ENCODE measurements around the gene AOAH. TPM values are rescaled to one million over a fixed set of nuclear protein-coding genes. Genes with fewer than 3 reads are reported as not detected.

The AOAH gene
- total and polyA plus RNA-seq, 2 donors from 2014 or later: 2.7 to 24.7 TPM

DNA sequence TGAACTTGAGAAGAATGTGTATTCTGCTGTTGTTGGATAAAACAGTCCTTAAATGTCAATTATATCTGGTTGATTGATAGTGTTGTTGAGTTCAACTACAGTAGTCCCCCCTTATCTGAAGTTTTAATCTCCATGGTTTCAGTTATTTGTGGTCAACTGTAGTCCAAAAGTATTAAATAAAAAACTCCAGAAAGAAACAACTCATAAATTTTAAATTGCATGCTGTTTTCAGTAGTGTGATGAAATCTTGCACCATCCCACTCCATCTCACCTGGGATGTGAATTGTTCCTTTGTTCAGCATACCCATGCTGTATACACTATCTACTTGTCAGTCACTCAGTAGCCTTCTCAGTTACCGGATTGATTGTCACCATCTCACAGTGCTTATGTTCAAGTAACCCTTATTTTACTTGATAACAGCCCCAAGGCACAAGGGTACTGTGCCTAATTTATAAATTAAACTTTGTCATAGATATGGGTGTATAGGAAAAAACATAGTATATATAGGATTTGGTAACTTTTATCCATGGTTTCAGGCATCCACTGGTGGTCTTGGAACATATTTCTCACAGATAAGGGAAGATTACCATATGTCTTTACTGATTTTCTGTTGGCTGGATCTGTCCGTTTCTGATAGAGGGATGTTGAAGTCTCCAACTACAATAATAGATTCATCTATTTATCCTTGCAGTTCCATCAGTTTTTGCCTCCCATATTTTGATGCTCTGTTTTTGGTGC lies 57.1 kb downstream of the AOAH start:
- Histone ChIP-seq H3K27ac (ENCODE audit: low read depth in 2 of 2, low read length in 2 of 2) (no peak overlapping the region), H3K9ac (ENCODE audit: low read length in 3 of 3) (no peak overlapping the region), H3K4me1 (ENCODE audit: control insufficient read depth in 2 of 3, insufficient read depth in 2 of 3, low read depth in 1 of 3, low read length in 3 of 3) (no peaks in the 10 kb centered on the region), H3K36me3 (ENCODE audit: control insufficient read depth in 2 of 3, insufficient read depth in 3 of 3, low read length in 3 of 3) (no peaks in the 10 kb centered on the region), H3K9me3 (ENCODE audit: control insufficient read depth in 2 of 3, insufficient read depth in 1 of 3, low read length in 3 of 3) (no peaks in the 10 kb centered on the region), H3K27me3 (ENCODE audit: control insufficient read depth, insufficient read depth, low read length) (no peaks in the 10 kb centered on the region), H3K4me3 (ENCODE audit: low read length in 3 of 3) (no peak overlapping the region)
- DNase-seq (peak in 1 of 5 donors; percentile 53), FAIRE-seq (no peak)
- intact Hi-C loops (cut with DNase I): no loop called here
- TF ChIP-seq, protein P1, sequence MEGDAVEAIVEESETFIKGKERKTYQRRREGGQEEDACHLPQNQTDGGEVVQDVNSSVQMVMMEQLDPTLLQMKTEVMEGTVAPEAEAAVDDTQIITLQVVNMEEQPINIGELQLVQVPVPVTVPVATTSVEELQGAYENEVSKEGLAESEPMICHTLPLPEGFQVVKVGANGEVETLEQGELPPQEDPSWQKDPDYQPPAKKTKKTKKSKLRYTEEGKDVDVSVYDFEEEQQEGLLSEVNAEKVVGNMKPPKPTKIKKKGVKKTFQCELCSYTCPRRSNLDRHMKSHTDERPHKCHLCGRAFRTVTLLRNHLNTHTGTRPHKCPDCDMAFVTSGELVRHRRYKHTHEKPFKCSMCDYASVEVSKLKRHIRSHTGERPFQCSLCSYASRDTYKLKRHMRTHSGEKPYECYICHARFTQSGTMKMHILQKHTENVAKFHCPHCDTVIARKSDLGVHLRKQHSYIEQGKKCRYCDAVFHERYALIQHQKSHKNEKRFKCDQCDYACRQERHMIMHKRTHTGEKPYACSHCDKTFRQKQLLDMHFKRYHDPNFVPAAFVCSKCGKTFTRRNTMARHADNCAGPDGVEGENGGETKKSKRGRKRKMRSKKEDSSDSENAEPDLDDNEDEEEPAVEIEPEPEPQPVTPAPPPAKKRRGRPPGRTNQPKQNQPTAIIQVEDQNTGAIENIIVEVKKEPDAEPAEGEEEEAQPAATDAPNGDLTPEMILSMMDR (IDR thresholded peaks at IDR 0.05; ENCODE audit: borderline replicate concordance, extremely low read depth, insufficient read depth): no peak

DNA sequence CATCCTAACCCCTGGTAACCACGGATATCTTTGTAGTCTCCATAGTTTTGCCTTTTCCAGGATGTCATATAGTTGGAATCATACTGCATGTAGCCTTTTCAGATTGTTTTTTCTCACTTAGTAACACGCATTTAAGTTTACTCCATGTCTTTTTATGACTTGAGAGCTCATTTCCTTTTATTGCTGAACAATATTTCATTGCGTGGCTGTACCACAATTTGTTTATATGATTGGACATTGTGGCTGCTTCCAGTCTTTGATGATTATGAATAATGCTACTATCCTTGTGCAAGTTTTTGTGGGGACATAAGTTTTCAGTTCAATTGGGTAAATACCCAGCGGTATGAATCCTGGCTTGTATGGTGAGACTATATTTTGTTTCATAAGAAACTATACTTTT lies 60.8 kb downstream of the AOAH start:
- peaks cover 0 to 4% (median 4%) of the 10 kb centered on the region in 3 donors for H3K4me1 ChIP-seq (ENCODE audit: control insufficient read depth in 2 of 3, insufficient read depth in 2 of 3, low read depth in 1 of 3, low read length in 3 of 3)
- H3K27me3 ChIP-seq (ENCODE audit: control insufficient read depth, insufficient read depth, low read length): no peaks in the 10 kb centered on the region
- FAIRE-seq (no peak), DNase-seq (no peak)
- no peak overlapping the region for H3K9ac ChIP-seq (ENCODE audit: low read length in 3 of 3)
- no peaks in the 10 kb centered on the region for H3K36me3 ChIP-seq (ENCODE audit: control insufficient read depth in 2 of 3, insufficient read depth in 3 of 3, low read length in 3 of 3)
- H3K9me3 ChIP-seq (ENCODE audit: control insufficient read depth in 2 of 3, insufficient read depth in 1 of 3, low read length in 3 of 3): no peaks in the 10 kb centered on the region
- H3K27ac ChIP-seq (ENCODE audit: low read depth in 2 of 2, low read length in 2 of 2): no peak overlapping the region
- H3K4me3 ChIP-seq (ENCODE audit: low read length in 3 of 3): no peak overlapping the region
- intact Hi-C loops (cut with DNase I): no loop called here
- TF ChIP-seq, protein P1 (IDR thresholded peaks at IDR 0.05; ENCODE audit: borderline replicate concordance, extremely low read depth, insufficient read depth): no peak

DNA sequence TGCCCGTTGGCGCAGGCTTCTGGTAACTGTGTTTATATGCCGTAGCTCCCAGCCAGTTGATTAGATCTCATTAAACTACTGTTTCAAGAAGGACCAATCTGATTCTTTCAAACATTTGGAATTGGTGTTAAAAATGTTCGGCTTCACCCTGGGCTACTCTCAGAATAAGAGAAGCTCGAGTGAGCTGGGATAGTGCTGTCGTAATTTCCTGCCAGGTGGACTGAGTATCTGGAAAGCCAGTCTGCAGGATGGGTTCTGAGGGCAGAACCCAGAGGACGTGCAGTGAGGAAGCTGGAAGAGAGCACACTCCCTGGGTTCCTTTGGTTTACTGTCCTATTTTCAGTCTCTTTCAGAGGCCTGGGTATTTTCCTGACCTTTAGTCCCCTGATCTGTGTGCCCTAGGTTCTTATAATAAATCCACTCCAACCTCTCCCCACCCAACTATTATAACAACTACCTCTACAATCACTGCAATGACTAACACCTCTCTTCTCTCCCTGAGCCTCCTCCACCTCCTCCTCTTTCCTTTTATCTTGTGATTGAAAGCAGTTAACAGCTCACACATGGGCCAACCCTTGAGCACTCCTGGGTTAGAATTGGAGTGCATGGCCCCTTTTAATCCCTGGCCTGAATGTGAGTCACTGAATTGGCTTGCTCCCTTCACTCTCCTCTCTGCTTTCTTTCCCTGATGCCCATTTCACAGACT lies 63.0 kb downstream of the AOAH start:
- intact Hi-C loops (cut with DNase I): no loop called here
- H3K27ac ChIP-seq (ENCODE audit: low read depth in 2 of 2, low read length in 2 of 2): no peak overlapping the region
- FAIRE-seq: no peak
- H3K27me3 ChIP-seq (ENCODE audit: control insufficient read depth, insufficient read depth, low read length): no peaks in the 10 kb centered on the region
- H3K36me3 ChIP-seq (ENCODE audit: control insufficient read depth in 2 of 3, insufficient read depth in 3 of 3, low read length in 3 of 3): no peaks in the 10 kb centered on the region
- no peaks in the 10 kb centered on the region for H3K9me3 ChIP-seq (ENCODE audit: control insufficient read depth in 2 of 3, insufficient read depth in 1 of 3, low read length in 3 of 3)
- no peak overlapping the region for H3K4me3 ChIP-seq (ENCODE audit: low read length in 3 of 3)
- H3K9ac ChIP-seq (ENCODE audit: low read length in 3 of 3): no peak overlapping the region
- no peak for DNase-seq
- TF ChIP-seq, protein P1 (IDR thresholded peaks at IDR 0.05; ENCODE audit: borderline replicate concordance, extremely low read depth, insufficient read depth): no peak
- peaks cover 0 to 4% (median 4%) of the 10 kb centered on the region in 3 donors for H3K4me1 ChIP-seq (ENCODE audit: control insufficient read depth in 2 of 3, insufficient read depth in 2 of 3, low read depth in 1 of 3, low read length in 3 of 3)

Measured in kidney (tissue), 14 donors.